Panc1 (cell line): ENCODE data around the gene LCA5L. TPM values are rescaled to one million over a fixed set of nuclear protein-coding genes. Genes with fewer than 3 reads are reported as not detected.

ENCODE experiments used
- ATAC-seq: fragments of 200-7000 bp; cut with Tn5 transposase; 2 replicates; pipeline ENCODE4 v1.9.1; 2020; ENCODE audit warnings: mild to moderate bottlenecking, moderate library complexity
- Bru-seq: library from RNA; stranded (reverse); fragments of 400-500 nt; gene quantifications from one replicate; lab custom pipeline; 2021; lab: Mats Ljungman, UMichigan
- BruChase-seq, 2 experiments: library from RNA; stranded (reverse); fragments of 400-500 nt; gene quantifications; one replicate each; lab custom pipeline; 2021; lab: Mats Ljungman, UMichigan
- BruUV-seq: library from RNA; stranded (reverse); fragments of 400-500 nt; replicated peaks from 2 replicates; lab custom pipeline; 2021; lab: Mats Ljungman, UMichigan
- CTCF ChIA-PET: fragments of 300-600 bp; sonication (Branson Sonifier 250); formaldehyde crosslinking; loops from one replicate; lab custom pipeline; 2022; ENCODE audit warnings: antibody characterized with exemption; lab: Charles Lee
- POLR2A ChIA-PET: fragments of 300-600 bp; sonication (Branson Sonifier 250); formaldehyde crosslinking; loops from one replicate; lab custom pipeline; 2022; ENCODE audit warnings: antibody characterized with exemption; lab: Charles Lee
- DNase-seq: peaks from one replicate; pipeline ENCODE4 v3.0.0-alpha.2; 2010; ENCODE audit warnings: low read depth, low spot score
- H3K27ac ChIP-seq: 2 replicates; pipeline ENCODE4 v1.5.1; 2011; ENCODE audit warnings: mild to moderate bottlenecking, low read length, inconsistent platforms
- H3K27me3 ChIP-seq: fragments of 200-500 bp; sonication (Bioruptor generic); 2 replicates; pipeline ENCODE4 v1.6.0; 2014; ENCODE audit warnings: low read length, inconsistent platforms; ENCODE audit not compliant: control insufficient read depth, insufficient read depth
- H3K36me3 ChIP-seq: fragments of 200-500 bp; sonication (Bioruptor generic); 2 replicates; pipeline ENCODE4 v1.5.1; 2014; ENCODE audit warnings: inconsistent platforms, mild to moderate bottlenecking, low read length, moderate library complexity; ENCODE audit not compliant: control insufficient read depth, insufficient read depth
- H3K4me1 ChIP-seq: 2 replicates; pipeline ENCODE4 v1.5.1; 2011; ENCODE audit warnings: inconsistent platforms, mild to moderate bottlenecking, low read length, moderate library complexity; ENCODE audit not compliant: control insufficient read depth, insufficient read depth
- H3K4me3 ChIP-seq, 2 experiments: 2 replicates each; pipeline ENCODE4 v1.5.1; 2011 to 2012; ENCODE audit warnings: low read depth in 2 of 2, low read length in 2 of 2, mild to moderate bottlenecking in 2 of 2, inconsistent platforms in 1 of 2, moderate library complexity in 1 of 2
- H3K9me3 ChIP-seq: fragments of 200-500 bp; sonication (Bioruptor generic); 2 replicates; pipeline ENCODE4 v1.5.1; 2014; ENCODE audit warnings: low read depth, mild to moderate bottlenecking, inconsistent platforms, low read length, moderate library complexity; ENCODE audit not compliant: control insufficient read depth, insufficient read depth
- CTCF ChIP-seq: fragments of 450-650 bp; IDR thresholded peaks from 2 replicates; pipeline ENCODE4 v1.5.1; 2017; ENCODE audit warnings: mild to moderate bottlenecking
- POLR2AphosphoS5 ChIP-seq: IDR thresholded peaks from 2 replicates; pipeline ENCODE4 v1.6.1; 2012; ENCODE audit warnings: mild to moderate bottlenecking, low read depth, low read length, moderate library complexity
- SIN3A ChIP-seq: IDR thresholded peaks from 2 replicates; pipeline ENCODE4 v1.6.1; 2012; ENCODE audit warnings: low read depth, mild to moderate bottlenecking, low read length, moderate library complexity, borderline replicate concordance; ENCODE audit not compliant: insufficient read depth
- TCF7L2 ChIP-seq: IDR thresholded peaks from 2 replicates; pipeline ENCODE4 v1.6.1; 2011; ENCODE audit warnings: mild to moderate bottlenecking, low read depth, low read length, inconsistent platforms
- in situ Hi-C: cut with HindIII; loops from 2 replicates; pipeline ENCODE4 v1.10.0; 2016; ENCODE audit warnings: low sequenced_read_pairs, low pct_unique_long_range_greater_than_20kb
- intact Hi-C: fragments of 100-400 bp; cut with micrococcal nuclease; formaldehyde crosslinking; loops from one replicate; pipeline ENCODE4 v1.10.0; 2022; ENCODE audit not compliant: unreplicated experiment
- long read RNA-seq: library from polyadenylated mRNA; unstranded; transcript quantifications from one replicate; pipeline ENCODE4 v2.0.0, GENCODE V29; 2021; ENCODE audit not compliant: unreplicated experiment
- polyA plus RNA-seq: library from polyadenylated mRNA; unstranded; fragments of >200 nt; gene quantifications from one replicate; pipeline ENCODE4 v1.2.1, GENCODE V29; 2012; ENCODE audit warnings: missing spikeins; ENCODE audit not compliant: insufficient read length
- total RNA-seq: library from RNA; stranded (reverse); gene quantifications from one replicate; pipeline ENCODE4 v1.2.1, GENCODE V29; 2021; ENCODE audit not compliant: unreplicated experiment
- TF ChIP-seq, protein P1 (sequence below), 2 experiments: IDR thresholded peaks; 2 replicates each; pipeline ENCODE4 v1.6.1; 2011 to 2012; ENCODE audit warnings: low read depth in 2 of 2, control low read depth in 1 of 2, low read length in 1 of 2, mild to moderate bottlenecking in 1 of 2, moderate library complexity in 1 of 2; ENCODE audit not compliant: insufficient read depth in 1 of 2

Gene LCA5L
- total RNA-seq (0.87 TPM), Bru-seq, nascent RNA (percentile 37 among the genes with signal in this experiment), BruChase-seq, experiment 1, labeled RNA remaining after a 2-hour chase (percentile 35 among the genes with signal in this experiment), BruChase-seq, experiment 2, labeled RNA remaining after a 6-hour chase (percentile 29 among the genes with signal in this experiment)
- polyA plus RNA-seq = 0.70 TPM
- long read RNA-seq, partial matches to known transcripts = 0 of 2 reads
- long read RNA-seq, other reads (novel, unspliced or antisense) = 2 of 2 reads

DNA sequence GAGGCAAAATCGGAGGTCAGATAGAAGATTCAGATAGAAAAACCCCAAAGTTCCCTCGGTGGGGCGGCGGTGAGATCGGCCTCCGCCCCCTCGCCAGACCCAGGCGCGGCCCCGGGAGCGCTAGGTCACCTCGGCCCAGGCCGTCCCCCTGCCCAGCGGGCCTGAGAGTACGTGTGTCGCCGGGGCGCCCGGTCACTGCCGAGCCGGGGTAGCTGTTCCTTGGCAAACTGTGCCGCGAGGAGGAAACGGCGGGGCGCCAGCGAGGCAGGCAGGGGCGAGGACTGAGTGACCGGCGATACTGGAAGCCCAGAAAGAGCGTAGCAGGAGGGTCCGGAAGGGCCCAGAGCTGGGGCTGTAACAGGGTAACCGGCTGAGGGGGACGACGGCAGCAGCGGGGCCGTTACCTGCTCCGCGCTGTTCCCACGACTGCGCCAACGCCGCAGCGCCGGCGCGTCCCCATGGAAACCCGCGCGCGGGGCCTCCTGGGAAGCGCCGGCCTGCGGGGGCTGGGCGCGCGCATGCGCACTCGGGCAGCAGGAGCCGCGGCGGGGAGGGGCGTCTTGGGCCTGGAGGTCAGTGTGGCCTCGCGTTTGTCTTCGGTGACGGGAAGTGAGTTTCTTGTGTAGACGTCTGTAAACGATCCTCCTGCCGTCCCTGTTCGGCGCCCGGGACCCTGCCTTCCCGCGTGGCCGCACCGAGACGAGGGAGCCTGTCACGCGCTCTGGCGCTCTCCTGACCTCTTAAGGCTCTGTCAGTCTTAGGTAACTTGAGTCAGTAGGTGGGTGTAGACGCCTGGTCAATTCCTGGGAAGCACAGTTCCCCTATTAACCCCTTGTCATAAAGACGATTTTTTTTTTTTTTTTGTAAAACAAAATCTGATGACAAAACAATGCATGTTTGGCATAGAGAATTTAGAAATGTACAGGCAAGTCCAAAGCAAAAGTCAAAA, at the start of gene LCA5L:
Gene LCA5L, minus strand, starts transcription at position 458 of the 949 bp plus-strand sequence. CDS start 17,285 bp downstream, outside the sequence.
- Histone ChIP-seq H3K9me3 (no peaks in the 10 kb centered on the region), H3K27me3 (no peaks in the 10 kb centered on the region), H3K27ac (peak within 1 kb of the TSS; percentile 94), H3K36me3 (no peaks in the 10 kb centered on the region; the same call in 1 of the 2 replicates), H3K4me3 (peak within 1 kb of the TSS; percentile 79 to 87), H3K4me1 (peaks cover 5% of the 10 kb centered on the region)
- no TSS peak for BruUV-seq
- POLR2A ChIA-PET = no interaction called here
- peak; percentile 21; the same call in 1 of the 2 replicates for TF ChIP-seq CTCF
- peak; percentile 74 for TF ChIP-seq POLR2AphosphoS5
- TF ChIP-seq, protein P1, sequence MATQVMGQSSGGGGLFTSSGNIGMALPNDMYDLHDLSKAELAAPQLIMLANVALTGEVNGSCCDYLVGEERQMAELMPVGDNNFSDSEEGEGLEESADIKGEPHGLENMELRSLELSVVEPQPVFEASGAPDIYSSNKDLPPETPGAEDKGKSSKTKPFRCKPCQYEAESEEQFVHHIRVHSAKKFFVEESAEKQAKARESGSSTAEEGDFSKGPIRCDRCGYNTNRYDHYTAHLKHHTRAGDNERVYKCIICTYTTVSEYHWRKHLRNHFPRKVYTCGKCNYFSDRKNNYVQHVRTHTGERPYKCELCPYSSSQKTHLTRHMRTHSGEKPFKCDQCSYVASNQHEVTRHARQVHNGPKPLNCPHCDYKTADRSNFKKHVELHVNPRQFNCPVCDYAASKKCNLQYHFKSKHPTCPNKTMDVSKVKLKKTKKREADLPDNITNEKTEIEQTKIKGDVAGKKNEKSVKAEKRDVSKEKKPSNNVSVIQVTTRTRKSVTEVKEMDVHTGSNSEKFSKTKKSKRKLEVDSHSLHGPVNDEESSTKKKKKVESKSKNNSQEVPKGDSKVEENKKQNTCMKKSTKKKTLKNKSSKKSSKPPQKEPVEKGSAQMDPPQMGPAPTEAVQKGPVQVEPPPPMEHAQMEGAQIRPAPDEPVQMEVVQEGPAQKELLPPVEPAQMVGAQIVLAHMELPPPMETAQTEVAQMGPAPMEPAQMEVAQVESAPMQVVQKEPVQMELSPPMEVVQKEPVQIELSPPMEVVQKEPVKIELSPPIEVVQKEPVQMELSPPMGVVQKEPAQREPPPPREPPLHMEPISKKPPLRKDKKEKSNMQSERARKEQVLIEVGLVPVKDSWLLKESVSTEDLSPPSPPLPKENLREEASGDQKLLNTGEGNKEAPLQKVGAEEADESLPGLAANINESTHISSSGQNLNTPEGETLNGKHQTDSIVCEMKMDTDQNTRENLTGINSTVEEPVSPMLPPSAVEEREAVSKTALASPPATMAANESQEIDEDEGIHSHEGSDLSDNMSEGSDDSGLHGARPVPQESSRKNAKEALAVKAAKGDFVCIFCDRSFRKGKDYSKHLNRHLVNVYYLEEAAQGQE (IDR thresholded peaks at IDR 0.05; ENCODE audit: insufficient read depth in 1 of 2, low read depth in 2 of 2, low read length in 1 of 2) = no peak
- no peak for TF ChIP-seq TCF7L2
- peak; percentile 92; the same call in 1 of the 2 replicates for TF ChIP-seq SIN3A
- intact Hi-C loops (no loop called here), in situ Hi-C loops (no loop called here)
- DNase-seq (peak; percentile 32), ATAC-seq (peak; percentile 95)
- CTCF ChIA-PET = no interaction called here

DNA sequence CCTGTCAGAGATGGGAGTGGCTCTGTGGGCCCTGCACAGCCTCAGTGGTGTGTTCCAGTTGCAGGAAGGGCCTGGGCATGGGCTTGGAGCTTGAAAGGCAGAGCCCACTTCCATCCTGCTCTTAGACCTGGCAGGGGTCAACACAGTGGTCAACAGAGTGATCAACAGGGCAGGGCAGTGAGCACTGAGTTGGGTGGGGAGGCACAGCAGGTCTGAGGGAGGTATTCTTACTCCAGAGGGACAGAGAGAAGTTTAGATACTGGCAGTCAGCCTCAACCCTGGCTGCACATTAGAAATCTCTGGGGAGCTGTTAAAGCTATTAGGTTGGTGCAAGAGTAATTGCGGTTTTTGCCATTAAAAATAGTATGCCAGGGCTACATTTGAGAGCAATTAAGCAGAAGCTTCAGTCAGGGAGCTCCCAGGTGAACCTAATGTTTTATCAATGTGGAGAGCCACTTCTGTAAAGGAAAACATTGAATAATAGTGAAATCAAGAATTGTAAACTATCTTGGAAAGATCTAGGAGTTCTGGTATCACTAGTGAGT, 43.9 kb upstream of the LCA5L start:
- POLR2A ChIA-PET = no interaction called here
- CTCF ChIA-PET = no interaction called here
- ATAC-seq = no peak
- TF ChIP-seq CTCF (no peak), POLR2AphosphoS5 (no peak), SIN3A (no peak), TCF7L2 (no peak)
- TF ChIP-seq, protein P1 (IDR thresholded peaks at IDR 0.05; ENCODE audit: insufficient read depth in 1 of 2, low read depth in 2 of 2, low read length in 1 of 2) = no peak
- in situ Hi-C loops = no loop called here
- H3K36me3 ChIP-seq = no peaks in the 10 kb centered on the region
- no peaks in the 10 kb centered on the region for H3K27me3 ChIP-seq
- no TSS peak for BruUV-seq
- no peak overlapping the region for H3K27ac ChIP-seq
- H3K9me3 ChIP-seq = no peaks in the 10 kb centered on the region
- intact Hi-C loops = no loop called here
- no peaks in the 10 kb centered on the region for H3K4me1 ChIP-seq
- no peak for DNase-seq
- no peak overlapping the region for H3K4me3 ChIP-seq
